ENCODE measurements around the gene PDLIM3. TPM values are rescaled to one million over a fixed set of nuclear protein-coding genes. Genes with fewer than 3 reads are reported as not detected.
A peak's percentile ranks its signal among the peaks of the same experiment; 100 is the strongest.

Gene PDLIM3
- total and polyA plus RNA-seq, 9 of the 15 experiments (the other 6 are each of a cell fraction or from before 2014, with no cell fraction given), result 0.06 TPM; not detected in 8

DNA sequence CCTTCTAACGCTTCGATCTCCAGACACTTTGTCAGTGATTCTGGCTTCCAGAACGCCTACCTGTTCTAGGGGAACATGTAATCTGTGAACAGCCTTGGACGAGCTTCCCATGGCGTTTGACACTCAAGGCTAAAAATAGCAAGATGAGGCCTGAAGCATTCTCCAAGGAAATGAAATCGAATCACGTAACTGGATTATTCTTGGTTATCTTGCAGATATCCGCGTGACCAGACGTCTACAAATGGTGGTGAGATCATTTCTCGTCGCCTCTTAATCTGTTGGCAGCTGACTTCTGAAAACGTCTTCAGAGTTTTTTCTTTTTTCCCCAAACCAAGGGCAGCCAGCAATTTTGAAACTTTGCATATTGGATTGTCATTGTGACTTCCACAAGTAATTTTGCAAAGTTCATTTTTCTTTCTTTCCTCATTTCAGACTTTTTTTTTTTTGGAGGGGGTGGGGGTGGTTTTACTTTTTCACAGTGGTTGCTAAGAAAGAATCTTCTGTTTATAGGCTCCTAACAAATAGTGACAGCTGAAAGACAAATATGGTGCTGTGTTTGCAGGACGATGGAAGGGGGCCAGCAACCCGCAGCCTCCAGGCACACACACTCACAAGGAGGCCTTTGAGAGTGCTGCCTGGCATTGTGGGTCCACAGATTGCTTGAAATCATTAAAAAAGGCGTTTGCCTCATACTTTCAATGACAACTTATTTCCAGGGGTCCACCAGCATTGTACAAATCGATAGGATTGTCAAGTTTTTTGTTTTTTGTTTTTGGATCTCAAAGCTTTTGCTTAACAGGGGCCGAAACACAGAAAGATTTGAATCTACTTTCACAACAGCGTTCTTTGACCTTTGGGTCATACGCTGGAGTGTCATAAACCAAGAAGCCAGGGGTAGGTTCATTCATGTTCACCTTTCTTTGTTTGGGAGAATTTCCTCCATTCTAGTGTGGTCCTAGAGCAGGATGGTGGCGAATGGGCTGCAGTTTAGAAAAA lies 32.4 kb upstream of the PDLIM3 start (continued):
- TF ChIP-seq, protein P1, sequence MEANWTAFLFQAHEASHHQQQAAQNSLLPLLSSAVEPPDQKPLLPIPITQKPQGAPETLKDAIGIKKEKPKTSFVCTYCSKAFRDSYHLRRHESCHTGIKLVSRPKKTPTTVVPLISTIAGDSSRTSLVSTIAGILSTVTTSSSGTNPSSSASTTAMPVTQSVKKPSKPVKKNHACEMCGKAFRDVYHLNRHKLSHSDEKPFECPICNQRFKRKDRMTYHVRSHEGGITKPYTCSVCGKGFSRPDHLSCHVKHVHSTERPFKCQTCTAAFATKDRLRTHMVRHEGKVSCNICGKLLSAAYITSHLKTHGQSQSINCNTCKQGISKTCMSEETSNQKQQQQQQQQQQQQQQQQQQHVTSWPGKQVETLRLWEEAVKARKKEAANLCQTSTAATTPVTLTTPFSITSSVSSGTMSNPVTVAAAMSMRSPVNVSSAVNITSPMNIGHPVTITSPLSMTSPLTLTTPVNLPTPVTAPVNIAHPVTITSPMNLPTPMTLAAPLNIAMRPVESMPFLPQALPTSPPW (CRISPR knock-in tag; IDR thresholded peaks at IDR 0.05), result peak; percentile 16; the same call in 1 of the 2 replicates
- TF ChIP-seq PHF20 (IDR thresholded peaks at IDR 0.05; ENCODE audit: partially characterized antibody) (no peak), ZNF384 (IDR thresholded peaks at IDR 0.05; ENCODE audit: low read depth, low read length) (0 out of 2 replicates have a peak, but pooled peaks have one; percentile 17), ATF7 (IDR thresholded peaks at IDR 0.05) (peak; percentile 32; the same call in 1 of the 2 replicates), KDM4B (IDR thresholded peaks at IDR 0.05; ENCODE audit: borderline replicate concordance in 2 of 2, low read depth in 1 of 2) (no peak), CBX2 (IDR thresholded peaks at IDR 0.05; ENCODE audit: insufficient read depth, low read length, poor library complexity, severe bottlenecking) (no peak), FOXJ2 (tag; IDR thresholded peaks at IDR 0.05) (peak; percentile 87), ZNF311 (CRISPR knock-in tag; IDR thresholded peaks at IDR 0.05) (no peak), KLF16 (IDR thresholded peaks at IDR 0.05) (no peak), KHSRP (IDR thresholded peaks at IDR 0.05) (no peak), ZZZ3 (IDR thresholded peaks at IDR 0.05) (no peak), SMAD4 (CRISPR knock-in tag; conservative IDR thresholded peaks at IDR 0.05) (peak; percentile 55; the same call in 1 of the 2 replicates), BHLHE40 (IDR thresholded peaks at IDR 0.05; ENCODE audit: low read length) (0 out of 2 replicates have a peak, but pooled peaks have one; percentile 11), ZNF561 (CRISPR knock-in tag; conservative IDR thresholded peaks at IDR 0.05) (no peak), ZKSCAN3 (CRISPR knock-in tag; IDR thresholded peaks at IDR 0.05) (no peak)
- TF ChIP-seq, protein P2, sequence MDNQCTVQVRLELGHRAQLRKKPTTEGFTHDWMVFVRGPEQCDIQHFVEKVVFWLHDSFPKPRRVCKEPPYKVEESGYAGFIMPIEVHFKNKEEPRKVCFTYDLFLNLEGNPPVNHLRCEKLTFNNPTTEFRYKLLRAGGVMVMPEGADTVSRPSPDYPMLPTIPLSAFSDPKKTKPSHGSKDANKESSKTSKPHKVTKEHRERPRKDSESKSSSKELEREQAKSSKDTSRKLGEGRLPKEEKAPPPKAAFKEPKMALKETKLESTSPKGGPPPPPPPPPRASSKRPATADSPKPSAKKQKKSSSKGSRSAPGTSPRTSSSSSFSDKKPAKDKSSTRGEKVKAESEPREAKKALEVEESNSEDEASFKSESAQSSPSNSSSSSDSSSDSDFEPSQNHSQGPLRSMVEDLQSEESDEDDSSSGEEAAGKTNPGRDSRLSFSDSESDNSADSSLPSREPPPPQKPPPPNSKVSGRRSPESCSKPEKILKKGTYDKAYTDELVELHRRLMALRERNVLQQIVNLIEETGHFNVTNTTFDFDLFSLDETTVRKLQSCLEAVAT (IDR thresholded peaks at IDR 0.05), result no peak
- TF ChIP-seq, protein P3, sequence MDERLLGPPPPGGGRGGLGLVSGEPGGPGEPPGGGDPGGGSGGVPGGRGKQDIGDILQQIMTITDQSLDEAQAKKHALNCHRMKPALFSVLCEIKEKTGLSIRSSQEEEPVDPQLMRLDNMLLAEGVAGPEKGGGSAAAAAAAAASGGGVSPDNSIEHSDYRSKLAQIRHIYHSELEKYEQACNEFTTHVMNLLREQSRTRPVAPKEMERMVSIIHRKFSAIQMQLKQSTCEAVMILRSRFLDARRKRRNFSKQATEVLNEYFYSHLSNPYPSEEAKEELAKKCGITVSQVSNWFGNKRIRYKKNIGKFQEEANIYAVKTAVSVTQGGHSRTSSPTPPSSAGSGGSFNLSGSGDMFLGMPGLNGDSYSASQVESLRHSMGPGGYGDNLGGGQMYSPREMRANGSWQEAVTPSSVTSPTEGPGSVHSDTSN (CRISPR knock-in tag; IDR thresholded peaks at IDR 0.05; ENCODE audit: low read depth), result no peak
- TF ChIP-seq, protein P3 (tag; conservative IDR thresholded peaks at IDR 0.05; ENCODE audit: low read depth), result peak; percentile 36; the same call in 1 of the 2 replicates
- TF ChIP-seq, protein P4, sequence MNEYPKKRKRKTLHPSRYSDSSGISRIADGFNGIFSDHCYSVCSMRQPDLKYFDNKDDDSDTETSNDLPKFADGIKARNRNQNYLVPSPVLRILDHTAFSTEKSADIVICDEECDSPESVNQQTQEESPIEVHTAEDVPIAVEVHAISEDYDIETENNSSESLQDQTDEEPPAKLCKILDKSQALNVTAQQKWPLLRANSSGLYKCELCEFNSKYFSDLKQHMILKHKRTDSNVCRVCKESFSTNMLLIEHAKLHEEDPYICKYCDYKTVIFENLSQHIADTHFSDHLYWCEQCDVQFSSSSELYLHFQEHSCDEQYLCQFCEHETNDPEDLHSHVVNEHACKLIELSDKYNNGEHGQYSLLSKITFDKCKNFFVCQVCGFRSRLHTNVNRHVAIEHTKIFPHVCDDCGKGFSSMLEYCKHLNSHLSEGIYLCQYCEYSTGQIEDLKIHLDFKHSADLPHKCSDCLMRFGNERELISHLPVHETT (CRISPR knock-in tag; conservative IDR thresholded peaks at IDR 0.05 in 1 of 2, IDR thresholded peaks at IDR 0.05 in 1 of 2), result 0 out of 4 replicates have a peak, but pooled peaks of 1 of the 2 experiments have one; percentile 14

Data from K562 (cell line).